Transverse colon (tissue), 4 donors: ENCODE measurements around the gene FRYL. TPM values are rescaled to one million over a fixed set of nuclear protein-coding genes. Genes with fewer than 3 reads are reported as not detected.

Experiments
- DNase-seq: peaks from one replicate; pipeline ENCODE4 v3.0.0-alpha.2; 2019
- H3K27ac ChIP-seq, 4 donors: fragments of 200-600 bp; sonication (generic); 2 replicates each; pipeline ENCODE4 v1.5.1; 2016 to 2018; ENCODE audit warnings: inconsistent platforms in 4 of 4
- H3K27me3 ChIP-seq: fragments of 200-600 bp; sonication (generic); 2 replicates; pipeline ENCODE4 v1.5.1; 2017; ENCODE audit warnings: inconsistent platforms
- H3K36me3 ChIP-seq, 4 donors: fragments of 200-600 bp; sonication (generic); 2 replicates each; pipeline ENCODE4 v1.5.1; 2017 to 2019; ENCODE audit warnings: inconsistent platforms in 4 of 4
- H3K4me1 ChIP-seq, 4 donors: fragments of 200-600 bp; sonication (generic); 2 replicates each; pipeline ENCODE4 v1.5.1; 2017 to 2020; ENCODE audit warnings: inconsistent platforms in 4 of 4
- H3K4me3 ChIP-seq, 4 donors: fragments of 200-600 bp; sonication (generic); 1 replicate in 1 of 4; 2 replicates in 3 of 4; pipeline versions ENCODE4 v1.5.1 to v1.6.1; 2017 to 2019; ENCODE audit warnings: inconsistent platforms in 4 of 4
- H3K9me3 ChIP-seq, 2 donors: fragments of 200-600 bp; sonication (generic); 2 replicates each; pipeline ENCODE4 v1.5.1; 2017 to 2019; ENCODE audit warnings: inconsistent platforms in 2 of 2
- EP300 ChIP-seq: sonication (generic); formaldehyde crosslinking; IDR thresholded peaks from one replicate; pipeline ENCODE4 v1.6.1; 2017; ENCODE audit warnings: antibody characterized with exemption, low read depth
- POLR2A ChIP-seq: fragments of 450-650 bp; IDR thresholded peaks from one replicate; pipeline ENCODE4 v1.6.1; 2016; ENCODE audit warnings: antibody characterized with exemption, mild to moderate bottlenecking, moderate library complexity
- POLR2AphosphoS5 ChIP-seq, 3 donors: sonication (generic); formaldehyde crosslinking; IDR thresholded peaks; one replicate each; pipeline ENCODE4 v1.6.1; 2016; ENCODE audit warnings: antibody characterized with exemption in 3 of 3
- WGBS, 2 donors: methylation state at CpG; one replicate each; pipeline ENCODE4 v1.1.5; 2018; ENCODE audit warnings: low coverage in 1 of 2; 5-methylcytosine and 5-hydroxymethylcytosine counted together
- in situ Hi-C, 4 donors: fragments of 200-750 bp; cut with MboI; loops; one replicate each; pipeline versions ENCODE4 v1.15.0 to v1.15.1; 2017; ENCODE audit warnings: low sequenced_read_pairs in 3 of 4, low pct_ligation_motif_present in 1 of 4, low pct_unique_long_range_greater_than_20kb in 1 of 4
- intact Hi-C: fragments of 100-400 bp; cut with DNase I; formaldehyde crosslinking; loops from one replicate; pipeline ENCODE4 v1.15.1; 2023; ENCODE audit warnings: low total_unique reads
- total RNA-seq, 4 donors: library from RNA; depleted of rRNA; stranded (reverse); fragments of >200 nt; gene quantifications; one replicate each; pipeline ENCODE4 v1.1.0, GENCODE V29; 2016
- TF ChIP-seq, protein P1 (sequence below), 5 experiments: fragments of 200-600 bp in 3 of 5; fragments of 450-650 bp in 2 of 5; sonication (generic) in 3 of 5; IDR thresholded peaks; 1 replicate in 2 of 5; 2 replicates in 3 of 5; pipeline ENCODE4 v1.5.1; 2016 to 2017; ENCODE audit warnings: antibody characterized with exemption in 5 of 5, inconsistent platforms in 3 of 5, mild to moderate bottlenecking in 2 of 5, moderate library complexity in 1 of 5

FRYL gene
- total RNA-seq, 4 donors from 2014 or later: 477 to 645 (median 545) TPM

DNA sequence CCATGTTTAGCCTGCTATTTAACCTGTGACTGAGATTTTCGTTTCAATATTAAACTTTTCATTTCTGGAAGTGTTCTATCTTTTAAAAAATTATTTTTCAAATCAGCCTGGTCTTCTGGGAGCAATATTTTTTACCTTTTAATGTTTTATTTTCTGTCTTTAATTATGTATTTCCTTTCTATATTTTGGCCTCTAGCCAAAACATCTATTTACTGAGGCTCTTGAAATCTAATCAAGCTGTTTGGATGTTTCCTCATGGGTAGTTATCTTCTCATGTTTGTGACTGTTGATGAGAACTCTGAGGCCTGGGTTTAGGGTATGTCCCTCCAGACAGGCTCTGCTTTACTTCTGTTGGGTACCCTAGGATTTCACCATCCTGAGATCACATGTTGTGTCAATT is 307.3 kb downstream of the FRYL start:
- Histone ChIP-seq H3K4me1 (no peaks in the 10 kb centered on the region), H3K36me3 (no peaks in the 10 kb centered on the region), H3K27ac (no peak overlapping the region), H3K4me3 (no peak overlapping the region), H3K9me3 (no peaks in the 10 kb centered on the region), H3K27me3 (no peaks in the 10 kb centered on the region)
- in situ Hi-C loops (no loop called here), intact Hi-C loops (no loop called here)
- DNase-seq: no peak
- WGBS, 2 donors: 69 to 70% methylated on average over 1 of the region's 1 CpG
- TF ChIP-seq EP300 (no peak), POLR2AphosphoS5 (IDR thresholded peaks at IDR 0.05) (no peak), POLR2A (no peak)
- TF ChIP-seq, protein P1, sequence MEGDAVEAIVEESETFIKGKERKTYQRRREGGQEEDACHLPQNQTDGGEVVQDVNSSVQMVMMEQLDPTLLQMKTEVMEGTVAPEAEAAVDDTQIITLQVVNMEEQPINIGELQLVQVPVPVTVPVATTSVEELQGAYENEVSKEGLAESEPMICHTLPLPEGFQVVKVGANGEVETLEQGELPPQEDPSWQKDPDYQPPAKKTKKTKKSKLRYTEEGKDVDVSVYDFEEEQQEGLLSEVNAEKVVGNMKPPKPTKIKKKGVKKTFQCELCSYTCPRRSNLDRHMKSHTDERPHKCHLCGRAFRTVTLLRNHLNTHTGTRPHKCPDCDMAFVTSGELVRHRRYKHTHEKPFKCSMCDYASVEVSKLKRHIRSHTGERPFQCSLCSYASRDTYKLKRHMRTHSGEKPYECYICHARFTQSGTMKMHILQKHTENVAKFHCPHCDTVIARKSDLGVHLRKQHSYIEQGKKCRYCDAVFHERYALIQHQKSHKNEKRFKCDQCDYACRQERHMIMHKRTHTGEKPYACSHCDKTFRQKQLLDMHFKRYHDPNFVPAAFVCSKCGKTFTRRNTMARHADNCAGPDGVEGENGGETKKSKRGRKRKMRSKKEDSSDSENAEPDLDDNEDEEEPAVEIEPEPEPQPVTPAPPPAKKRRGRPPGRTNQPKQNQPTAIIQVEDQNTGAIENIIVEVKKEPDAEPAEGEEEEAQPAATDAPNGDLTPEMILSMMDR (IDR thresholded peaks at IDR 0.05): no peak

DNA sequence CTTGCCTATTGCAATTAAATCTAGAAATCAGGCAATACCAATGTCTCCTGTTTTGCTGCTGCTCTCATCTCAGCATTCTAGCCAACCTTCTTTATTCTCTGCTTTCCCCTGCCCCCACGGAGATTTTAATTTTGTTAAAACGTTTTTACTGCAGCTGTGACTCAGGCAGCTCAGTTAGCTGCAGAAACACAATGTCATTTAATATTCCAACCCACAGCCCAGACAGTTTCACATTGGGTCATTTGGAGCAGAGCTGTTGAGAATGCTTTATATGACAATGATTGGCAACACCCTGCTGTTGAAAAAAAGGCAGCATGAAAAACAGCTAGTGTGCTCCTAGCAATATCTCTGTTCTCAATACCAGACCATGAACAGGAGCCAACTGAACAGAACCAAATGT is 309.5 kb downstream of the FRYL start:
- TF ChIP-seq POLR2A: no peak
- TF ChIP-seq, protein P1 (IDR thresholded peaks at IDR 0.05): no peak
- no peak for TF ChIP-seq POLR2AphosphoS5 (IDR thresholded peaks at IDR 0.05)
- TF ChIP-seq EP300: no peak
- Histone ChIP-seq H3K27me3 (no peaks in the 10 kb centered on the region), H3K9me3 (no peaks in the 10 kb centered on the region), H3K4me3 (no peak overlapping the region), H3K36me3 (no peaks in the 10 kb centered on the region), H3K27ac (no peak overlapping the region), H3K4me1 (no peaks in the 10 kb centered on the region)
- no peak for DNase-seq
- intact Hi-C loops (no loop called here), in situ Hi-C loops (no loop called here)
- WGBS, 2 donors: 24 to 25% methylated on average over 2 of the region's 2 CpGs

DNA sequence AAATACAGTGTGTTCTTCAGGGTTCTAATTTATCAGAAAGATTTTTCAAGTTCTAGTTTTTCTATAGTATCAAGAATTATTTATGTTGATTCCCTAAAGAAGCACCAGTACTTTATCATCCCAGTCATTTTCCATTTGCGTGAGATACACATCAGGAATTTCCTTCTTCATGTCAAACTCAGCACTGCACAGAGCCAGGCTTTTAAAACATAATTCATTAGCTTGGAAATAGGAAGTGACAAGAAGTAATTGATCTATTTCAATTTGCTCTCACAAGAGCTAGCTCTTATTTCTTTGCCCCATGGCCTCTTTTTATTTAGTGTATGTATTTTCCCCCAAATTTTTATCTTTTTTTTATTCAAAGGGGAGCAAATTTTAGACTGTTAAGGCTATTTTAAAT is 309.9 kb downstream of the FRYL start:
- Histone ChIP-seq H3K9me3 (no peaks in the 10 kb centered on the region), H3K27ac (no peak overlapping the region), H3K36me3 (no peaks in the 10 kb centered on the region), H3K27me3 (no peaks in the 10 kb centered on the region), H3K4me3 (no peak overlapping the region), H3K4me1 (no peaks in the 10 kb centered on the region)
- DNase-seq: no peak
- intact Hi-C loops (no loop called here), in situ Hi-C loops (no loop called here)
- TF ChIP-seq POLR2A (no peak), EP300 (no peak), POLR2AphosphoS5 (IDR thresholded peaks at IDR 0.05) (no peak)
- TF ChIP-seq, protein P1 (IDR thresholded peaks at IDR 0.05): no peak
- 79 to 84% methylated on average over 1 of the region's 1 CpG for WGBS, 2 donors

DNA sequence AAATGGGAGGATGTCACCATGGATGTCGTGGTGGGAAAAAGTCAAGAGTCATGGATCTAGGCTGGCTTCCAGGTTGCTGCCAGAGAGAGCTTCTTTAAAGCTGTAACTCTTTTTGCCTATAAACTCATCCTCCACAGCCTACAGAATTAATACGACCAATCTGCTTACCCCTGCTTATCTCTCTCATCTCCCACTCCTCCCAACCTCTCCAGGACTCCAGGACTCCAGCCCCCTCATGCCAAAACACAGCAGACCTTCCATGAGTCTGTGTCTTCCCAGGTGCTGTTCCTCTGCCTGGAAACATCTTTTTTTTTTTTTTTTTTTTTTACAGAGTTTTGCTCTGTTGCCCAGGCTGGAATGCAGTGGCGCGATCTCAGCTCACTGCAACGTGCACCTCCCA is 312.2 kb downstream of the FRYL start:
- Histone ChIP-seq H3K27me3 (no peaks in the 10 kb centered on the region), H3K36me3 (no peaks in the 10 kb centered on the region), H3K27ac (no peak overlapping the region), H3K4me1 (no peaks in the 10 kb centered on the region), H3K4me3 (no peak overlapping the region), H3K9me3 (no peaks in the 10 kb centered on the region)
- WGBS, 2 donors: 71 to 79% methylated on average over 4 to 5 of the region's 5 CpGs
- intact Hi-C loops (no loop called here), in situ Hi-C loops (no loop called here)
- TF ChIP-seq, protein P1 (IDR thresholded peaks at IDR 0.05): no peak
- TF ChIP-seq POLR2A (no peak), EP300 (no peak), POLR2AphosphoS5 (IDR thresholded peaks at IDR 0.05) (no peak)
- no peak for DNase-seq
